HepG2 (cell line): ENCODE data around the gene EBP. TPM values are rescaled to one million over a fixed set of nuclear protein-coding genes. Genes with fewer than 3 reads are reported as not detected.

Source experiments
- BRD4 ChIP-seq: sonication (generic); formaldehyde crosslinking; IDR thresholded peaks from 2 replicates; pipeline ENCODE4 v1.4.0; 2020; ENCODE audit warnings: missing genetic modification reagents
- CSRNP1 ChIP-seq: sonication (generic); formaldehyde crosslinking; IDR thresholded peaks from 2 replicates; pipeline ENCODE4 v1.8.1; 2023; ENCODE audit warnings: mild to moderate bottlenecking, missing genetic modification reagents
- HHEX ChIP-seq: IDR thresholded peaks from 2 replicates; pipeline ENCODE4 v1.6.1; 2016; ENCODE audit warnings: control low read depth
- IKZF4 ChIP-seq: sonication (generic); formaldehyde crosslinking; IDR thresholded peaks from 2 replicates; pipeline ENCODE4 v1.5.1; 2020; ENCODE audit warnings: borderline replicate concordance, mild to moderate bottlenecking, low read depth, missing genetic modification reagents; ENCODE audit errors: not compliant biosample characterization
- KDM1A ChIP-seq: IDR thresholded peaks from 2 replicates; pipeline ENCODE4 v1.6.1; 2016; ENCODE audit warnings: missing compliant biosample characterization
- NFKB2 ChIP-seq: sonication (generic); formaldehyde crosslinking; IDR thresholded peaks from 2 replicates; pipeline ENCODE4 v1.4.0; 2020; ENCODE audit warnings: missing genetic modification reagents, borderline replicate concordance
- RBAK ChIP-seq: sonication (generic); formaldehyde crosslinking; IDR thresholded peaks from 2 replicates; pipeline ENCODE4 v1.5.1; 2020; ENCODE audit warnings: mild to moderate bottlenecking, missing genetic modification reagents
- REXO4 ChIP-seq: sonication (generic); formaldehyde crosslinking; IDR thresholded peaks from 2 replicates; pipeline ENCODE4 v1.8.0; 2022; ENCODE audit warnings: missing genetic modification reagents, mild to moderate bottlenecking, borderline replicate concordance
- RXRA ChIP-seq: sonication (generic); formaldehyde crosslinking; IDR thresholded peaks from 2 replicates; pipeline ENCODE4 v1.5.1; 2020; ENCODE audit warnings: missing genetic modification reagents
- SNAPC2 ChIP-seq: sonication (generic); formaldehyde crosslinking; IDR thresholded peaks from 2 replicates; pipeline ENCODE4 v1.8.1; 2022; ENCODE audit warnings: mild to moderate bottlenecking, missing genetic modification reagents
- SP4 ChIP-seq: sonication (generic); formaldehyde crosslinking; IDR thresholded peaks from 2 replicates; pipeline ENCODE4 v1.8.1; 2023; ENCODE audit warnings: mild to moderate bottlenecking, missing genetic modification reagents
- TAF15 ChIP-seq: fragments of 200-400 bp; formaldehyde crosslinking; IDR thresholded peaks from one replicate; pipeline ENCODE4 v1.6.1; 2018; ENCODE audit warnings: mild to moderate bottlenecking, low read depth, low read length; ENCODE audit not compliant: poor library complexity, severe bottlenecking
- ZNF607 ChIP-seq: sonication (generic); formaldehyde crosslinking; IDR thresholded peaks from 2 replicates; pipeline ENCODE4 v1.5.1; 2020; ENCODE audit warnings: missing genetic modification reagents, mild to moderate bottlenecking, borderline replicate concordance
- ZNF616 ChIP-seq: sonication (generic); formaldehyde crosslinking; IDR thresholded peaks from 2 replicates; pipeline ENCODE4 v1.5.0; 2020; ENCODE audit warnings: low read depth, mild to moderate bottlenecking, missing genetic modification reagents
- ZNF737 ChIP-seq: sonication (generic); formaldehyde crosslinking; IDR thresholded peaks from 2 replicates; pipeline ENCODE4 v1.5.0; 2020; ENCODE audit warnings: missing genetic modification reagents, mild to moderate bottlenecking, borderline replicate concordance
- polyA plus RNA-seq, 8 experiments: library from polyadenylated mRNA; depleted of rRNA in 3 of 8; stranded (reverse) in 7 of 8; unstranded in 1 of 8; fragments of >200 nt; fragmentation: Illumina TruSeq in 4 of 8; extraction: Trizol in 4 of 8; gene quantifications; 2 replicates each; pipeline versions ENCODE4 v1.2.1 to v1.2.3, GENCODE V29; 2011 to 2016; ENCODE audit warnings: low read depth in 4 of 8, missing spikeins in 1 of 8, mixed read lengths in 1 of 8; ENCODE audit not compliant: insufficient read depth in 1 of 8
- total RNA-seq, 5 experiments: library from RNA; depleted of rRNA; stranded (reverse); fragments of >200 nt; fragmentation: Illumina TruSeq; extraction: Trizol; gene quantifications; 2 replicates each; pipeline ENCODE4 v1.2.3, GENCODE V29; 2016; ENCODE audit warnings: low read depth in 1 of 5
- TF ChIP-seq, protein P1 (sequence below), 2 experiments: fragments of 450-650 bp in 1 of 2; sonication (generic) in 1 of 2; formaldehyde crosslinking; IDR thresholded peaks; 2 replicates each; pipeline versions ENCODE4 v1.5.0 to v1.8.0; 2020 to 2022; ENCODE audit warnings: mild to moderate bottlenecking in 1 of 2, missing genetic modification reagents in 1 of 2
- TF ChIP-seq, protein P2 (sequence below): sonication (generic); formaldehyde crosslinking; IDR thresholded peaks from 2 replicates; pipeline ENCODE4 v1.4.0; 2020; ENCODE audit warnings: missing genetic modification reagents, mild to moderate bottlenecking, borderline replicate concordance
- TF ChIP-seq, protein P3 (sequence below), 2 experiments: sonication (generic) in 1 of 2; formaldehyde crosslinking in 1 of 2; IDR thresholded peaks; 2 replicates each; pipeline versions ENCODE4 v1.5.1 to v1.6.1; 2011 to 2020; ENCODE audit warnings: borderline replicate concordance in 1 of 2, low read depth in 1 of 2, low read length in 1 of 2, mild to moderate bottlenecking in 1 of 2, missing genetic modification reagents in 1 of 2, moderate library complexity in 1 of 2

Gene EBP
- total and polyA plus RNA-seq, 2 of the 13 experiments (the other 11 are each of a cell fraction or from before 2014, with no cell fraction given), result 106 to 260 TPM

- TF ChIP-seq, protein P1, sequence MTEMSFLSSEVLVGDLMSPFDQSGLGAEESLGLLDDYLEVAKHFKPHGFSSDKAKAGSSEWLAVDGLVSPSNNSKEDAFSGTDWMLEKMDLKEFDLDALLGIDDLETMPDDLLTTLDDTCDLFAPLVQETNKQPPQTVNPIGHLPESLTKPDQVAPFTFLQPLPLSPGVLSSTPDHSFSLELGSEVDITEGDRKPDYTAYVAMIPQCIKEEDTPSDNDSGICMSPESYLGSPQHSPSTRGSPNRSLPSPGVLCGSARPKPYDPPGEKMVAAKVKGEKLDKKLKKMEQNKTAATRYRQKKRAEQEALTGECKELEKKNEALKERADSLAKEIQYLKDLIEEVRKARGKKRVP (CRISPR knock-in tag; IDR thresholded peaks at IDR 0.05), result no peak; a peak in 1 of 4 replicates
- no peak for TF ChIP-seq KDM1A (CRISPR knock-in tag)
- TF ChIP-seq TAF15, result no peak
- TF ChIP-seq ZNF616, result no peak
- TF ChIP-seq CSRNP1 (CRISPR knock-in tag), result peak; percentile 55; the same call in 1 of the 2 replicates
- TF ChIP-seq REXO4, result no peak
- TF ChIP-seq NFKB2 (CRISPR knock-in tag), result no peak; the same call in 1 of the 2 replicates
- TF ChIP-seq IKZF4 (CRISPR knock-in tag), result peak; percentile 49
- TF ChIP-seq RXRA, result peak; percentile 30; the same call in 1 of the 2 replicates
- TF ChIP-seq, protein P2, sequence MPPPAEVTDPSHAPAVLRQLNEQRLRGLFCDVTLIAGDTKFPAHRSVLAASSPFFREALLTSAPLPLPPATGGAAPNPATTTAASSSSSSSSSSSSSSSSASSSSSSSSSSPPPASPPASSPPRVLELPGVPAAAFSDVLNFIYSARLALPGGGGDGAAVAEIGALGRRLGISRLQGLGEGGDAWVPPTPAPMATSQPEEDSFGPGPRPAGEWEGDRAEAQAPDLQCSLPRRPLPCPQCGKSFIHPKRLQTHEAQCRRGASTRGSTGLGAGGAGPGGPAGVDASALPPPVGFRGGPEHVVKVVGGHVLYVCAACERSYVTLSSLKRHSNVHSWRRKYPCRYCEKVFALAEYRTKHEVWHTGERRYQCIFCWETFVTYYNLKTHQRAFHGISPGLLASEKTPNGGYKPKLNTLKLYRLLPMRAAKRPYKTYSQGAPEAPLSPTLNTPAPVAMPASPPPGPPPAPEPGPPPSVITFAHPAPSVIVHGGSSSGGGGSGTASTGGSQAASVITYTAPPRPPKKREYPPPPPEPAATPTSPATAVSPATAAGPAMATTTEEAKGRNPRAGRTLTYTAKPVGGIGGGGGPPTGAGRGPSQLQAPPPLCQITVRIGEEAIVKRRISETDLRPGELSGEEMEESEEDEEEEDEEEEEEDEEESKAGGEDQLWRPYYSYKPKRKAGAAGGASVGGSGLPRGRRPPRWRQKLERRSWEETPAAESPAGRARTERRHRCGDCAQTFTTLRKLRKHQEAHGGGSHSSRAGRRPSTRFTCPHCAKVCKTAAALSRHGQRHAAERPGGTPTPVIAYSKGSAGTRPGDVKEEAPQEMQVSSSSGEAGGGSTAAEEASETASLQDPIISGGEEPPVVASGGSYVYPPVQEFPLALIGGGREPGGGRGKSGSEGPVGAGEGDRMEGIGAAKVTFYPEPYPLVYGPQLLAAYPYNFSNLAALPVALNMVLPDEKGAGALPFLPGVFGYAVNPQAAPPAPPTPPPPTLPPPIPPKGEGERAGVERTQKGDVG (CRISPR knock-in tag), result no peak
- TF ChIP-seq SNAPC2, result peak; percentile 50; the same call in 1 of the 2 replicates
- TF ChIP-seq ZNF737 (CRISPR knock-in tag), result no peak
- TF ChIP-seq RBAK (CRISPR knock-in tag), result no peak
- no peak for TF ChIP-seq HHEX (CRISPR knock-in tag)
- no peak for TF ChIP-seq ZNF607 (CRISPR knock-in tag)
- TF ChIP-seq, protein P3, sequence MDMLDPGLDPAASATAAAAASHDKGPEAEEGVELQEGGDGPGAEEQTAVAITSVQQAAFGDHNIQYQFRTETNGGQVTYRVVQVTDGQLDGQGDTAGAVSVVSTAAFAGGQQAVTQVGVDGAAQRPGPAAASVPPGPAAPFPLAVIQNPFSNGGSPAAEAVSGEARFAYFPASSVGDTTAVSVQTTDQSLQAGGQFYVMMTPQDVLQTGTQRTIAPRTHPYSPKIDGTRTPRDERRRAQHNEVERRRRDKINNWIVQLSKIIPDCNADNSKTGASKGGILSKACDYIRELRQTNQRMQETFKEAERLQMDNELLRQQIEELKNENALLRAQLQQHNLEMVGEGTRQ (IDR thresholded peaks at IDR 0.05; ENCODE audit: low read depth, low read length), result no peak
- TF ChIP-seq, protein P3 (CRISPR knock-in tag; IDR thresholded peaks at IDR 0.05; ENCODE audit: borderline replicate concordance), result no peak; the same call in 1 of the 2 replicates
- no peak for TF ChIP-seq SP4 (CRISPR knock-in tag)
- no peak for TF ChIP-seq BRD4
Observed at GRCh38 chrX:48475774-48476577, 45.6 kb upstream of the EBP start, which contains the start of gene FTSJ1 (continued).
